GM19023 (cell line): ENCODE measurements around the gene KCTD18.

Experiments used
- ATAC-seq: cut with Tn5 transposase; IDR thresholded peaks from one replicate; pipeline ENCODE4 v1.9.1; 2021; ENCODE audit warnings: mild to moderate bottlenecking, moderate library complexity; ENCODE audit not compliant: unreplicated experiment

The KCTD18 gene

GRCh38 chr2:200486529-200486928 is 23.3 kb downstream of the KCTD18 start:
- no peak for ATAC-seq

GRCh38 chr2:200484934-200485333 is 24.9 kb downstream of the KCTD18 start:
- no peak for ATAC-seq

- peak; percentile 61 for ATAC-seq
Measured at GRCh38 chr2:200483729-200484198, 26.1 kb downstream of the KCTD18 start.

DNA sequence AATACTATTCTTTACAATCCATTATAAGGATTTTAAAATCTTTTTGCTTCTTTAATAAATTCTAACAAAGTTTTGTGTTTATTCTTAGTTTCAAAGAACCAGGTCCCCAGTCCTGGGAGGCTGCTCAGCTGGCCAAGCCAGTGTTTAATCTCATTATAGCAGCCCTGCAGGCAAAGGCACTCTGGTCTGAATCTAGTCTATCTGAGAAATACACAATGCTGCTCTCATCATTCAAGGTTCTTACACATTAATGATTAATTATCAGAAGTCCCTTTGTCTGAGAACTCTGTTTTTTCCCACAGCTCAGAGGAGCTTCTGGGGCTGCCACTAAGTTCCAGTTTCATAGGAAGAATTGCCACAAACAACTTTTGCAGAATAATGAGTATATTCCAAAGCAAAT is 27.7 kb downstream of the KCTD18 start:
- peak; percentile 39 for ATAC-seq

DNA sequence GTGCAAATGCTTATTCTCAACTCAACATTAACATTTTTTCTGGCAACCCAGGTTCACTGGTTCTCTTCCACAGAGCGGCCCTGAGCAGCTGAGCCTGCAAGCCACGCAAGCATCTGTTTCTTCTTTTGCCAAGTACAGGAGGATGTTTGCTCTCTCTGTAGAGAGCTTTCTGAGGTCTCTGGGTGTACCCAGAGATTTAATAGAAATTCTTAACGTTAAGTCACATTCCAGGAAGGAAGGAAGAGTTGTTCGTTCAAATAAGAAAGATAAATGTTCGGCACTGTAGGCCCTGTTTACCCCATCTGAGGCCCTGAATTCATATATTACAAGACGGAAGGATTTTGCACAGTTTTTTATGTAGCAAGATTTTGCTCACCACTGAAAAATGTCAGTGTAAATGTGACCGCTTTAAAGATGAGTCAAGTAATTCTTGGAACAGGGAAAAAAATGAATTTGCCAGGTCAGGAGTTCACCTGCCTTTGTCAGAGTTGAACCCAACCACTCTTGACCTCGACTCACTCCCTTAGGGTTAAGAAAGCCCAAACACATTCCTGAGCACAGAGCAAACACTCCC is 30.1 kb downstream of the KCTD18 start:
- no peak for ATAC-seq

DNA sequence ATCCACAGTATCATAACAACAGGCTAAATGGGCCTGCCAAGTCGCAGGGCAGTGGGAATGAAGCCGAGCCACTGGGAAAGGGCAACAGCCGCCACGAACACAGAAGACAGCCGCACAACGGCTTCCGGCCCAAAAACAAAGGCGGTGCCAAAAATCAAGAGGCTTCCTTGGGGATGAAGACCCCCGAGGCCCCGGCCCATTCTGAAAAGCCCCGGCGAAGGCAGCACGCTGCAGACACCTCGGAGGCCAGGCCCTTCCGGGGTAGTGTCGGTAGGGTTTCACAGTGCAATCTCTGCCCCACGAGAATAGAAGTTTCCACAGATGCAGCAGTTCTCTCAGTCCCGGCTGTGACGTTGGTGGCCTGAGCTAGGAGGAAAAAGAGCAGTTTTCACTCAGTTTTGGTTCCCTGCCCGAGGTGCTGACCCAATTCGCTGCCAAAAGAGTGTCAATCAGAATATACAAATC is 32.2 kb downstream of the KCTD18 start:
- ATAC-seq = no peak

- ATAC-seq = no peak
Measured at GRCh38 chr2:200476836-200477235, 33.0 kb downstream of the KCTD18 start.

DNA sequence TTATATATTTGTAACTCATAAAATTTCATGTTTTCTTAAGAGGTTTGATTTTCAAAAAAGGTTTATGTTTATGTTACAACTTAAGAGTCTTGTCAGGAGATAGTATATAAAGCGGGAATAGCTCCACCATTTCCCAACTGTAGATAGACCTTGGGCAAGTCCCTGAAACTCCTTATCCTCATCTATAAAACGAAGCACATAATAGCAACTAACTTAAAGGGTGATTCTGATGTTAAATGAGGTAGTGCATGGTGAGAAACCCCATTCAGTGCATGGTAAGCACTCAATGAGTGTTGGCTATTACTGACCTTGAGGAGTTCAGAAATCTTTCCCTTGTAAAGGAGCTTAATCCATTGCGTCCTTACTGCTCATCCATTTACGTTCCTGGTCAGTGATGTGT is 34.1 kb downstream of the KCTD18 start:
- ATAC-seq = no peak

GRCh38 chr2:200472853-200473464 is 36.9 kb downstream of the KCTD18 start:
- no peak for ATAC-seq

- ATAC-seq = peak; percentile 27
Measured at GRCh38 chr2:200471928-200472645, 37.8 kb downstream of the KCTD18 start.

- ATAC-seq = peak; percentile 80
Measured at GRCh38 chr2:200471324-200471848, 38.5 kb downstream of the KCTD18 start.

- no peak for ATAC-seq
Measured at GRCh38 chr2:200470230-200470629, 39.6 kb downstream of the KCTD18 start.

DNA sequence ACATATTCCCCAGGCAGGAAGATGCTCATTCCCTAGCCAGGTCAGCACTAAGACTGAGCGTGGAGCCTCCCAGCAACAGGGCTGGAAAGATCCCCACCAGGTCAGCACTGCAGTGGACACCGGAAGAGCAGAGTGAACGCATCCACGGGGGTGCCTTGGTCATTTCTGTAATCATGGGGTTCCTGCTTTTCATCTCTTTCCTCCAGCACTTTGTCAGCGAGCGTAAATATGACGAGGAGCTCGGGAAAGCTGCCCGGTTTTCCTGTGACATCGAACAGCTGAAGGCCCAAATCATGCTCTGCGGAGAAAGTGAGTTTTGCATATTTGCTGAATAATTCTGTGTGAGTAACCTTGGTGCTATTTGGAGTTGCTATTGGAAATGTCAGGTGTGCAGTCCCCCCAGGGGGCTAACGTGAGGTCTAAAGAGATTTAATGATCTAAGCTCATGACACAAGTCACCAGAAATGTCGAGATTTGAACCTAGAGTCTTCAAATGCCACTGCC is 40.1 kb downstream of the KCTD18 start:
- ATAC-seq = no peak

DNA sequence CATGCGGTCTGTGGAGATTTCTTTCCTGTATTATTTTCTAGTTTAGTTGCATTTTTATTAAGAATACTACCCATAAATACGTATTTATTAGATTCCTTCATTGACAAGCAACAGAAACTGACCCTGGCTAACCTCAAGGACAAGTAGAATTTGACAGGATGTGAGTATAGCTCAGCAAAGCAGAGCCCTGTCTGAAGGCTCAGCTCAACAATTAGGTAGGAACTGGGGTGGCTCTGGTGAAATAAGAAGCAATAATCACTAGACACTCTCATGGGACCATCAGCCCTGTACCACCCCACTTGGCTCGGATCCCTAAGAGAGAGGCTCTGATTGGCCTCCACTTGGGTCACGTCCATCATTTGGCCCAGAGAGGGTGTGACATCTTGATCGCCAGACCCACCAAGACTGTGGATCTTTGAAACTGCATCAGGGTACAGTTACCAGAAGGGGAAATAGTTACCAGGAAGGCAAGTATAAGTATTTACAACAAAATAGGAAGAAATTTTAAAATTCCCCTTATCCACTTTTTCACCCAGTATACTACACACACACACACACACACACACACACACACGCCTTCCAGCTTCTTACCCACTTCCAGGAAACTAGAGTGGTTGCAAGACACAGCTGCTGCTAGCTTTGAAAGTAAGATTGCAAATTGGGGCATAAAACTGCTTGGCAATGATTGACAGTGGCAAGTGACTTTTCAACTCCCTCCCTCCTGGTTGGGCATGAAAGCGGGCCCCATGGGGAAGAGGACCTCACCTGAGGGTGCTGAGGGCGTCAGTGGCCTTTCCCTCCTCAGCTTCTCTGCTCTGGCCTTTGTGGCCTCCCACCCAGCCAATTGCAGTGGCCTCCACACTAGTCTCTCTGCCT is 41.8 kb downstream of the KCTD18 start:
- ATAC-seq = no peak

GRCh38 chr2:200466425-200467418 is 43.1 kb downstream of the KCTD18 start:
- ATAC-seq = no peak

DNA sequence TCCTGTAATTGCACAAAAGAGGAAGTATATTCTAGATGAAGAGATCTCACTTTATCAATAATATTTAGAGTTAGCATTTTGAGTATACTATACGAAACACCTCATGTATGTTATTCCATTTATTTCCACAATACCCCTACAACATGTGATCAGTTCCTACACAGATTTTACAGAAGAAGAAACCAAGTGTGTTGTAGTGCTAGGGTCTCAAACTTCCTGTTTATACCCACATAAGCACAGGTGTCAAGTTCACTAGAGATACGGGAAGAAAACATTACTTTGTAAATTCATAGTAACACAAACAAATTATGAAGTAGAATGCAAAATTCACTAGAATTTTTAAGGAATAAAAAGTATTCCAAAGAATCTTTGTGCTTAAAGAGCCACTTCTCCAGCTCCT is 46.4 kb downstream of the KCTD18 start:
- ATAC-seq = no peak

DNA sequence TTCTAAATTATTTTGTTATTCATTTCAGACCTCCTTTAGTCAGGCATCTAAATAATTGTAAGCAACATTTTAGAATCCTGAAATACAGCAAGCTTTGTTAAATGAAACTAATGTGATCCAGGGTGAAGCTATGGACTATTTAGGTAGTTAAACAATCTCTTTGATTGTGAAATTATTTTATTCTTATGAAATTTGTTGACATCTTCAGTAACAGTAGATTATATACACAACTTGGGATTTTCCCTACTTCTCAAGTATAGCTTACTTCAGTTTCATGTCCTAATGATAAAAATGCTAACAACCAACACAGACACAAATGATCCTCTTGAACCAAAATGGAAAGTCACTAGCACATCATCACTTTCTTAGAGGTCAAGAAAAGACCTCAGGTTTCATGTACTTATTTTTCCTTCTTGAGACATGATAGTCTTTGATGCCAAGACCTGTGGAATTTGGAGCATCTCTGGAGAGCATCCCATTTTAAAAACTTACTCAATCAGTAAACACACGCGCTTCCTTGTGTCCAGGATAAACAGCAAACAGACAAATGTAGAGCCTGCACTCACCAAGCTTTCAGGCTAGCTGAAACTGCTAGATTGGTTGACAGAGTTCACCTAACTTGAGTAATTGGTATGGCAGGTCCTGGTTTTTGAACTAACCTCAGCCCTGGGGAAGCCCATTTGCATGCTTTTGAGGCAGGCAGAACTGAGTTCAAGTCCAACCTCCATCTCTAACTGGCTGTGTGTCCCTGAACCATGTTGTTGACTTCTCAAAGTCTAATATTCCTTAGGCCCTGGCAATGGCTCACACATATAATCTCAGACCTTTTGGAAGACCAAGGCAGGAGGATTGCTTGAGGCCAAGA is 47.8 kb downstream of the KCTD18 start:
- no peak for ATAC-seq

GRCh38 chr2:200459101-200459500 is 50.8 kb downstream of the KCTD18 start:
- ATAC-seq = no peak

DNA sequence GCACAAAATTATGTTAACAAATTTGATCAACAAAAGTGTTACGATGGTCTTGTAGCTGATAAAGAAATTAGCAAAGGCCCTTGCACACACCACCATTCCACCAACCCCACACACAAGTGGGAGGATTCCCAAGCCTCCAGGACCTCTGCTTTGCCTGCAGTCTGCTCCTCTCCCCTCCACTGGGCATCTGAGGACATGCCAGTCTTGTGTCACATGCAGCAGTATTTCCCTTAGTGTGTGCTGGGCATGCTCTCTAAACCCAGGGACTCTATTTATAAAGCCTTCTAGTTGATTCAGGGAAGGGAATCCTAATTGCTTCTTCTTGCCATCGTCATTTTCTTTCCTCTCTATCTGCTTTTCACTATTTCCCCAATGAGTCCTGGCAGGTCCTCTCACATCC is 53.3 kb downstream of the KCTD18 start:
- no peak for ATAC-seq
